Measurements from ENCODE around the gene FANCC.

Gene FANCC, protein sequence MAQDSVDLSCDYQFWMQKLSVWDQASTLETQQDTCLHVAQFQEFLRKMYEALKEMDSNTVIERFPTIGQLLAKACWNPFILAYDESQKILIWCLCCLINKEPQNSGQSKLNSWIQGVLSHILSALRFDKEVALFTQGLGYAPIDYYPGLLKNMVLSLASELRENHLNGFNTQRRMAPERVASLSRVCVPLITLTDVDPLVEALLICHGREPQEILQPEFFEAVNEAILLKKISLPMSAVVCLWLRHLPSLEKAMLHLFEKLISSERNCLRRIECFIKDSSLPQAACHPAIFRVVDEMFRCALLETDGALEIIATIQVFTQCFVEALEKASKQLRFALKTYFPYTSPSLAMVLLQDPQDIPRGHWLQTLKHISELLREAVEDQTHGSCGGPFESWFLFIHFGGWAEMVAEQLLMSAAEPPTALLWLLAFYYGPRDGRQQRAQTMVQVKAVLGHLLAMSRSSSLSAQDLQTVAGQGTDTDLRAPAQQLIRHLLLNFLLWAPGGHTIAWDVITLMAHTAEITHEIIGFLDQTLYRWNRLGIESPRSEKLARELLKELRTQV

DNA sequence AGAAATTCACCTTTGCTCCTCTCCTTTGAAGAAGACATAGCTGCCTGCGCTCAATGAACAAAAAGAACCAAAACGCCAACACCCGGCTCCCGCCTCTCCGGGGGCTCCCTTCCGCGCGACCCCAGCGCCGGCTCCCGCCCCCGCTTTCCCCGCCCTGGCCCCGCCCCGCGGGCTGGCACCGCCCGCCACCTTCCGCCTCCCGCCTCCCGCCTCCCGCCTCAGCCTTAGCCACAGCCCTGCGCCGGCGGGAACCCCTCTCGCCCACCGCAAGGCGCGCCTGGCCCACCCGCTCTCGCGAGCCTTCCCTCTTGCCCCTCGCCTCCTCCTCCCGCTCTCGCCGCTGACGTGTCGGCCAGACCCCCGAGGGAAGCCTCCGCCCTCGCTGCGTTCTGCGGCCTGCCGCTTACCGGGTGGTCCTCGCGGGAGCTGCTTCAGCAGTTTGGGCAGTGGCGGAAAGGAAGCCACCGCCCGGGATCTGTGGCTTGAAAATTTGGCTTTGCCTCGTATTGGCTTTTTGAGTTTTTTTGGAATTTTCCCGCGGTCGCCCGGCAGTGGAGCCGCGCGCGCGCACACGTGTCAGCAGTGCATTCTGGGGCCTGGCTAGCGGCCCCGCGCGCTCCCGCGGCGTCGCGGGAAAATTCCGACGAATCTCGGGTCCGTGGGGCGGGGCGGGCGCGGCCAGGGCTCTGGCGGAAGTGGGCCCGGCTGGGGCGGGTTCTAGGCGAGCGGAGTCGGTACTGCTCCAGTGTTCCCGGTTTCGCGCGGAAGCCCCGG, at the start of gene FANCC:
TSS of gene FANCC (minus strand) at position 591 of the 774 bp plus-strand sequence. CDS start 68,418 bp downstream, outside the sequence.
- peak; percentile 71 to 75 for DNase-seq (ENCODE audit: low read depth in 2 of 2)

- DNase-seq (ENCODE audit: low read depth in 2 of 2), result no peak
These were observed 49.3 kb upstream of the FANCC start for GRCh38 chr9:95366731-95367325.

DNA sequence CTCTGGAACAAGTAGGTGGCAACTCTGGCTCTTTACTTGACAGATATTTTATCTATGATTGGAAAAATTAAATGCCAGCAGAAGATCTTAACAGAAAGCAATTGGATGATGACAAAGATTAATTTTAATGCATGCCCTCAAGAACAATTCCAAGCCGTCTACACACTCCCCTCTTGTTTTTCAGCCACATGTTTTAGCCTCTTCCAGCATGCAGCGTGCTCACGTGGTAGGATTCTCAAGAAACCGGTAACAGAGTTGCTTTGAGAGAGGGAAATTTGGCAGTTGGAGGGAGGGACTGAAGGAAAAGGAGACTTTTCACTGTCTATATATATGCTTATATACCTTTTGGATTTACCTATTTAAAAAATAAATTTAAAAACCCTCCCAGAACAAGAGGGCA, 48.3 kb upstream of the FANCC start:
- no peak for DNase-seq (ENCODE audit: low read depth in 2 of 2)

DNA sequence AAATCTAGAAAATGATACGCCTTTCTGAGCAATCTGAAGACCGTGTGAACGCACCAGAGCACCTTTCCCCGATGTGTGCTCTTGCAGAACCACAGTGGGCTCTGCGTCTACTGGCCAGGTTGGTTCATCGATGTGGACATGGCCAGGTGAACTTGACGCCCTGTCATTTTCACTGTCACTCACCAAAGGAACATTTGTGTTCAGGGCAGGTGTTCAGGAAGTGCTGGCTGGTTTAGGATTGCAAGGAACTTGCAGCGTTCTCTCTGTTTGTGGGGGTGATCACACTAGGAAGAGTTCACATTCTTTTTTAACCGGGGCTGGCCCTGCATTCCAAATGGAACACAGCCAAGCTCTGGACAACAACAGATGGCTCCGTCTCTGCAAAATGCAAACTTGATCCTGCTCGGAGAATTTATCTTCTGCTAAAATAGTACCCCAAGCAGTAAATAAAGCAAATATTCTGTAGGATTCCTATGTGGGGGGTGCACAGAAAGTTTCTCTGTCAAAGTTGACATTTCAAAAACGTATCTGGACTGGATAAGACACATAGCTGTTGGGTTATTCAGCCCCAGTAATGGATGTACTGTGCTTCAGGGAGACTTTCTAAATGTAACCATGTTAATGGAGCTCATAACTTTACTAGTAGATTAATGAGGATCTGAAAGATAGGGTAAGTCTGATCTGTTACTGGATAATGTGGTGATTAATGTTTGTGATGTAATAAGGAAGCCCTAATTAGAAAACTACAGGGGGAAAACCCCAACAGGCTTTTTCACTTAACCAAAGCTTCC, 45.7 kb upstream of the FANCC start:
- DNase-seq (ENCODE audit: low read depth in 2 of 2), result no peak

DNA sequence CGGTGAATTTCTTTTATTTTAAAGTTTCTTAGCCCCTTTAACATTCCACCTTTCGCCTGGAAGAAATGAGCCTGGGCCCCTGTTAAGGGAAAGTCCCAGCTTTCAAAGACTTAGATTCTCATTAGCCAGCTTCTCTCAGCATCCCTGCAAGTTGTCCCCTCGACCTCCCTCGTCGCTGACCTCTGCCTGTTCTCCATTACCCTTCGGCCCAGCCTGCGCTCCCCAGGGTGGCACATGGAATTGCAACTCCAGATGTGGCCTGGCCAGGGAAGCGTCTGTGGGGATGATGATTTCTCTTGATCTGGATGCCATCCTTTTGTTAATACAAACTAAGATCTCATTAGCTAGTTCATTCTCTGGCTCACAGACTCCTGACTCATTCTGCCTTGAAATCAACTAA, 43.4 kb upstream of the FANCC start:
- DNase-seq (ENCODE audit: low read depth in 2 of 2), result no peak

DNA sequence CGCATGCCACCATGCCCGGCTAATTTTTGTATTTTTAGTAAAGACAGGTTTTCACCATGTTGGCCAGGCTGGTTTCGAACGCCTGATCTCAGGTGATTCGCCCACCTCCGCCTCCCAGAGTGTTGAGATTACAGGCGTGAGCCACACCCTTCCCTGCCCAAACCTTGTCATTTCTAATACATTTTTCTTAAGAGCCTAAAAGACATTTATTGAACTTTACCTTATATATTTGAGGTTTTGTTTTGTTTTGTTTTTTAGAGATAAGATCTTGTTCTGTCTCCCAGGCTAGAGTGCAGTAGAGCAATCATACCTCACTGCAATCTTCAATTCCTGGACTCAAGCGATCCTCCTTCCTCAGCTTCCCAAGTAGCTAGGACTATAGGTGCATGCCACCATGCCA, 39.8 kb upstream of the FANCC start:
- DNase-seq (ENCODE audit: low read depth in 2 of 2), result no peak

- DNase-seq (ENCODE audit: low read depth in 2 of 2), result no peak
These were observed 38.0 kb upstream of the FANCC start for GRCh38 chr9:95355500-95355899.

GRCh38 chr9:95351051-95351450, 33.5 kb upstream of the FANCC start:
- DNase-seq (ENCODE audit: low read depth in 2 of 2), result no peak

DNA sequence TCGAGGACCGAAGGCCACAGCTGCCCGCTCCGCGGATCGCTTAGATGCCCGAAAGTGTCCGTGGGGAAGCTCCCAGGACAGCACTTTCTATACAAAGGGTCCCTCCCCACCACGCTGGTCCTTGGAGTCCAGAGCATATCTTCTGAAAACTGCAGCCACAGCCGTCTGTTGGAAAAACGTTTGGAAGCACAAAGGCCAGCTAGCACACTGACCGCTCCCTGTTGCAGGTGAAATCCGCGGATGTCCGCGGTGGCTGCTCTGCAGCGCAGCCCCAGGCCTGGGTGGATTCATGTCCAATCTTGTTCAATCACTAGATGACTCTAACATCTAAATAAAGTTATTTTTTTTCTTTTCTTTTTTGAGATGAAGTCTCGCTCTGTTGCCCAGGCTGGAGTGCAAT, 32.8 kb upstream of the FANCC start:
- DNase-seq (ENCODE audit: low read depth in 2 of 2), result no peak

DNA sequence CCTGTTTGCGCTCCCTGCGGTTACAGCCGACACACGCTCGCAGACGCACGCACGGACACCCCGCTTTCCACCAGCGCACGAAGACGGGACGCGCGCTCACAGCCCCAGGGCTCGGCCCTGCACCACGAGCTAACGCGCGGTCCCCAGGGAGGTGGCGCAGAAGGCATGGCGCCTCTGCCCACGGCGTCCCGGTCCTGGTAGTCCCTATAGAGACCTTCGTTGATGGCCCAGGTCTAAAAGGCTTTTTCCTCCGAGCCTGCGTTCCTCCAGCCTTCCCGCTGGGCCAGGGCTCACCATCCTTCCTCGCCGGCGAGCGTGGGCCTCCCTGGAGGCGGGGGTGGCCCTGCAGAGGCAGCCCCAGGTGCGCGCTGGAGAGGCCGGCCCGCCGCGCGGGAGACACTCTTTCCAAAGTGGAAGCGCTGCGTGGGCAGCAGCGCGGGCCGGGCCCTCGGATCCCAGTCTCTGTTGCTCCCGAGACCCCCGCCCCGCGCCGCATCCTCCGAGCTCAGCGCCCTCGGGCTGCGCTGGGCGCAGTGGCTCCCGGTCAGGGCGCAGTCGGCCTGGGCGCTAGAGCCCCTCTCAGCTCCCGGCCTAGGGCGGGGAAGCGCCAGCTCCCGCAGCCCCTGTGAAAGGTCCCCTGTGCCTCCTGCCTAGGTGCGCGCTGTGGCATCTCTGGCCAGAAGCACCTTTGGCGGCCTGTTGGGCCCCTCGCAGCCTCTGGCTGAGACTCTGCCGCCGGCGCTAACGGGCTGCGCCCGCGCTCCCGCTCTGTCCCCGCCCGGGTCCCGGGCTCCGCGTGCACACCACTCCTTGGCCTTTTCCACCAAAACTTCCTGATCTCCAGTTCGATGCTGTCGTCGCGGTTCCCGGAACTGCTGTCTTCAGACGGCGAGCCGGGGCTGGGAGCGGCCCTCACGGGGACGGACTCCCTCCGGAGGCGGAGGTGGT, 31.9 kb upstream of the FANCC start:
- no peak for DNase-seq (ENCODE audit: low read depth in 2 of 2)

DNA sequence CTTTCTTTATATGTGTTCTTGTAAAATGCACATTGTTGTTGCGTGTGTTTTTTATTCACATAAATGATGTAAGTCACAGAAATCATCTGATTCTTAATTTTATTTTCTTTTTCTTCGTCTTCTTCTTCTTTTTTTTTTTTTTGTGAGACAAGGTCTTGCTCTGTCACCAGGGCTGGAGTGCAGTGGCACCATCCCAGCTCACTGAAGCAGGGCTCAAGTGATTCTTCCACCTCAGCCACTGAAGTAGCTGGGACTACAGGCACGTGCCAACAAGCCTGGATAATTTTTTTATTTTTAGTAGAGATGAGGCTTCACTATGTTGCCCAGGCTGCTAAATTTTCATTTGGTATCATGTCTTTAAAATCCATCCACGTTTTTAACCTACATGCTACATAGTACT, 28.5 kb upstream of the FANCC start:
- no peak for DNase-seq (ENCODE audit: low read depth in 2 of 2)

DNA sequence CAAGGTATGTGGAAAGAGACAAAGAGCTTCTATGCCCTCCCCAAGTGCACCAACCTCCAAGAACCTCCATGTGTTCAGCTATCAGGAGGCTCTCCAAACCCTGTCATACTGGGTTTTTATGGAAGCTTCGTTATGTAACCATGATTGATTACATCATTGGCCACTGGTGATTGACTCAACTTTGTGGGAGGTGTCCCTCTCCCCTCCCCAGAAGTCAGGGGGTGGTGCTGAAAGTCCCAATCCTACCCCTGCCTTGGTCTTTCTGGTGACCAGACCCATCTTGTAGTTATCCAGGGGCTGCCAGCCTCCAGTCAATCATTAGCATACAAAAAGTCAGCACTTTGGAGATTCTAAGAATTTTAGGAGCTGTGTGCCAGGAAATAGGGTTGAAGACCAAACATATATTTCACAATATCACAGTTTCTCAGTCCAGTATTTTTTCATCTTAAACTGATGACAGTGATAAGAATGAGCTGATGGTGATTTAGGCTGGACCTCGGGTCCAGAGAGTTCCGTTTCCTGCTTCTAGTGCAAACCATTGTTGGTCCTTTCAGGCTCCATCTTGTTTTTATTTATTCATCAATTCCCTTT, 27.3 kb upstream of the FANCC start:
- DNase-seq (ENCODE audit: low read depth in 2 of 2), result no peak

DNA sequence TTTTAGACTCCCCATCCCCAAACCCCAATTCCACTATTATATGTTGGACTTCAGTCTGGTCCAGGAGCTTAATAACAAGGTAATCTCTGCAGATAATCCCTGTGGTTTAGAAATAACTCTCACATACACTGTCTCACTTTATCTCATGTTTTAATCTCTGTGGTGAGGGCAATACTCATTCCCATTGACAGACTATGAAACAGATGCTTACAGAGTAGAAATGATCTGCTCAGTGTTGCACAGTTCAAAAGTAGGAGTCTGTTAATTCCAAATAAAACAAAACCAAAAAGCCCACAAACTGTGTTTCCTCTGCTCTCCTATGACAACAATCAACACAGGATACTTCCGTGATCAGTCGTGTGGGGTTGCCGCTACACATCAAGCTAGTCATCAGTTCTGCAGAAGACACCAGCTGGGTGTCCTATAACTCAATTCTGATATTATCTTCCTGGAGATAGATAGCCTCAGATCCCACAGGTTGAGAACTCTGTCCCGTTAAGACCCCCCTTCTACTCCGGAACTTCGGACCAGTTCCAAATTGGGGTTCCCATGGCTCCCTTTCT, 26.3 kb upstream of the FANCC start:
- no peak for DNase-seq (ENCODE audit: low read depth in 2 of 2)

DNA sequence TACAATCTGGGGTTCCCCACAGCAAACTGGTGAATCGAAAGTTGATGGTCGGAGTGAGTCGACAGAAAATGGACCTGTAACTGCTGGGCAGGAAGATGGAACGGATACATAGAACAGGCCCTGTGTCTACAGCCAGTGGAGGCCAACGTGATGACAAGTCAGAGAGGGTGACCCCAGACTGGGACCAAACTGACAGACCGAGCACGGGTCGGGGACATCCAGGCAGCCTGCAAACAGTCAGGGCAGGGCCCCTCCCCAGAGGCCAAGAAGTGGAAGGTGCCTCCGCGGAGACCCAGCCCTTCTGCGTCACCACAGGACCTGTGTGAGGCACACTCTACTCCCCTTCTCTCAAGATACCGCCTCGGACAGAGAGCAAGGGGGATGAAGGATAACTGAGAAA, 25.1 kb upstream of the FANCC start:
- no peak for DNase-seq (ENCODE audit: low read depth in 2 of 2)

GRCh38 chr9:95341293-95341962, 23.9 kb upstream of the FANCC start:
- DNase-seq (ENCODE audit: low read depth in 2 of 2), result no peak

DNA sequence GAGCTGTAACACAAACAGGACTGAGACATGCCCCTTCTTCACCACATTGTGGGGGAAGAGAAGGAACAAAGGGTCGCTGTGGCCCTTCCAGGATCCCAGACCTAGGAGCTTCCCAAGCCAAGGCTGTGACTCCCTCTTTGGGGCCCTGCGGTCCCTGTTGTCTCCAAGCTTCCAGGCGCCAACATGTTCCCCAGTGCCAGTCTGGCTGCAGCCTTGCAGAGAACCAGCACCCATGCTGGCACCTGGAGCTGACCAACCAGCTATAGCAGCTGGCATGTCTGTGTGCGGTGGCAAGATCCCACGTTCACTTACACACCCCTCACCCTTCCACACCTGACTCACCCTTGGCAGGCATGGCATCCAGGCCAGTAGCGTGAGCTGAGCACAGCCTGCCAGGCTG, 20.7 kb upstream of the FANCC start:
- DNase-seq (ENCODE audit: low read depth in 2 of 2), result no peak

- DNase-seq (ENCODE audit: low read depth in 2 of 2), result no peak
These were observed 18.8 kb upstream of the FANCC start for GRCh38 chr9:95336281-95336680.

DNA sequence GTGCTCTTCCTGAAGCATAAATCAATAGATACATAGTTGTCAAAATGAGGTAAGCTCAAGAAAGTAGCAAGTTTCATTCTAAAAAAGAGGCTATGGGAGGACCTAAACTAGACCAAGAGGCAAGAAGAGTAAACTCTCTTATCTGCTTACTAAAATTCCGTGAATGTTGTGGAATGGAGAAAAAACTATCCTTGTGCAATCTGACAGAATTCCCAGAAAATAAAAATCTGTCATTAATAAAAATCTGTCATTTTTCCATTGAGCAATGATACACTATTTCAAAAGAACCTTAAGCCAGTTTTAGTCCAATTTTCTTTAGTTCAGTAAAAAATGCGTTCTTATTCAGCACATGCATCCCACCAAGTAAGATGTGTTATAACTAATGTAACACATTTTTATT, 15.9 kb upstream of the FANCC start:
- DNase-seq (ENCODE audit: low read depth in 2 of 2), result no peak

GRCh38 chr9:95332860-95333259, 15.4 kb upstream of the FANCC start:
- DNase-seq (ENCODE audit: low read depth in 2 of 2), result no peak
